Activated T-helper 1 cell treated with anti-CD3 and anti-CD28 coated beads, Interleukin-2, amount 50 U/mL, for 16 hours (primary cell): ENCODE measurements around the gene KRT34.

ENCODE experiments used
- DNase-seq, 2 donors: peaks; one replicate each; pipeline ENCODE4 v3.0.0-alpha.2; 2020; ENCODE audit warnings: low read depth in 1 of 2, low spot score in 1 of 2

KRT34 gene

GRCh38 chr17:41333836-41334235 is 48.3 kb downstream of the KRT34 start:
- DNase-seq: no peak

DNA sequence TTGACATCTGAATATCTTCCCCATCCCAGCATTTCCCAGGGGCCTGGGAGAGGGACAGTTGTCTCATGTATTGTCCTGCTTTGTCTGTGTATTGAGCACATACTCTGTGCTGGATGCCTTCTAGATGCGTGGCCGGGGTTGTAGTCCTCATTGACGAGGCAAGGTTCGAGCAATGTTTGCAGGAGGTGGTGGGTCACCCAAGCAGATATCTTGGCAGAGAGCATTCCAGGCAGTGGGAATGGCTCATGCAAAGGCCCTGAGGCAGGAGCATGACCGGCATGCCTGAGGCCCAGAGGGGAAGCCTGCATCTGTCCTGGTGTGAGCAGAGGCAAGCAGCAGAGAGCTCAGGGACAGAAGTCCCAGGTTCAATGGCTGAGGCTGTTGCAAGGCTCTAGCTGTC is 49.0 kb downstream of the KRT34 start:
- no peak for DNase-seq

DNA sequence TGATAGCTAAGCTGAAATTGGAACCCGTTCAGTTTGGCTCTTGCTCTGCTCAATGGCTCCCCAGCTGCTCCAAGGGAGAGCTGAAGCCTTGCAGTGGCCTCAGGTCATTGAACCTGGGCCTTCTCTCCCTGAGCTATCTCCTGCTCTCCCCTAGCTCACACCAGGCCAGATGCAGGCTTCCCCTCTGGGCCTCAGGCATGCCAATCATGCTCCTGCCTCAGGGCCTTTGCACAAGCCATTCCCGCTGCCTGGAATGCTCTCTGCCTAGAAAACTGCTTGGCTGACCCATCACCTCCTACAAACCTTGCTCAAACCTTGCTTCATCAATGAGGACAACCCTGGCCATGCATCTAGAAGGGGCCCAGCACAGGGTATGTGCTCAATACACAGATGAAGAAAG is 49.9 kb downstream of the KRT34 start:
- DNase-seq: no peak

DNA sequence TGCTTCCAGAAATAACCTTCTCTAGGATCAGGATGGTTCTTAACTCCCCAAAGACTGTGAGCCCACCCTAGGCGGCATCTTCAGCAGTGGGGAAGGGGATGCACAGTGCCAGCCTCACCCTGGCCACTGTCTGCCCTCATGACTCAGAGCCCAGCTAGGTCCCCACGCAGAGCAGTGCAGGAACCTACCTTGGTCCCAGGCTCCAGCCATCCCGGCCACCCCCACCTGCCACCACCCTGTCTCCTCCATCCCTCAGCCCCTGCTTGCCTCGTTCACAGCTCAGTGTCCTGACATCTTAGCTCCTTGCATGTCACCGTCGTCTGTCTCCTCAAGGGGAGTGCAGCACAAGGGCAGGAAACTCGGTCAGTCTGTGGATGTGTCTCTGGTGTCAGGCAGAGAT is 50.5 kb downstream of the KRT34 start:
- DNase-seq: no peak

- no peak for DNase-seq
Measured at GRCh38 chr17:41329279-41329948, 52.7 kb downstream of the KRT34 start.

DNA sequence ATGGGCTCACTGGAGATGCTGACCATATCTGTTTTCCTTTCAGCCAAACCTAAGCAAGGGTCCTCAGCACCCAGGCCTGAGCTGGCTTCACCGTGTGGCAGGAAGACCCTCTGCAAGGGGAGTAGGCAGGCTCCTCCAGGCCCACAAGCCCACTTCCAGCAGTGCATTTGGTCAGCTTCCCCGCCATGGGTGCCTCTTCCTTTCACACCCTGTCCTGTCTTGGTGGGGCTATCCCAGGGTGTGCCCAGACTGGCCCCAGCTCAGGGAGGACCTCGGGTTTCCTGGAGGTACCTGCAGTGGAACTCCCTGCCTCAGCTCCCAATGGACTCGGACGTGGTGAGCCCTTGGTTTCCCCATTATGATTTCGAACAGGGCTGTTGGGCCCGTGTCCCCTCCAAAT is 53.9 kb downstream of the KRT34 start:
- DNase-seq: no peak
